Right cardiac atrium (tissue), 5 donors: Measurements from ENCODE around the gene EIF3L. TPM values are rescaled to one million over a fixed set of nuclear protein-coding genes. Genes with fewer than 3 reads are reported as not detected.

Source experiments
- ATAC-seq, 2 donors: fragments of 200-7000 bp; cut with Tn5 transposase; one replicate each; pipeline versions ENCODE4 v1.8.0 to v1.9.1; 2020; ENCODE audit warnings: moderate library complexity in 2 of 2, mild to moderate bottlenecking in 1 of 2
- DNase-seq, 3 donors: peaks; one replicate each; pipeline ENCODE4 v3.0.0-alpha.2; 2020
- H3K27ac ChIP-seq: one replicate; pipeline ENCODE4 v1.5.1; 2013; ENCODE audit warnings: mild to moderate bottlenecking, low read length, control low read depth, moderate library complexity
- H3K27me3 ChIP-seq: one replicate; pipeline ENCODE4 v1.6.1; 2013; ENCODE audit not compliant: control insufficient read depth, insufficient read depth
- H3K4me1 ChIP-seq: one replicate; pipeline ENCODE4 v1.6.1; 2013; ENCODE audit warnings: low read length; ENCODE audit not compliant: control insufficient read depth, insufficient read depth
- H3K4me3 ChIP-seq: one replicate; pipeline ENCODE4 v1.5.1; 2013; ENCODE audit warnings: low read length, control low read depth
- H3K9me3 ChIP-seq: one replicate; pipeline ENCODE4 v1.6.1; 2013; ENCODE audit warnings: low read length; ENCODE audit not compliant: control insufficient read depth
- WGBS: extraction: QIAGEN DNeasy Blood & Tissue Kit; methylation state at CpG from one replicate; pipeline ENCODE4 v1.1.7; 2013; 5-methylcytosine and 5-hydroxymethylcytosine counted together
- intact Hi-C, 4 donors: fragments of 100-400 bp; cut with DNase I; formaldehyde crosslinking; loops; one replicate each; pipeline versions ENCODE4 v1.11.0 to v1.14.0; 2022 to 2023
- polyA plus RNA-seq: library from polyadenylated mRNA; stranded (reverse); fragments of 200-250 nt; gene quantifications from one replicate; pipeline ENCODE4 v1.2.3, GENCODE V29; 2013
- total RNA-seq, 4 donors: library from RNA; stranded (reverse); fragmentation: NEBNext Ultra II Directional; extraction: Animal tissue kit (Norgen Biotek cat#: 25700); gene quantifications; one replicate each; pipeline ENCODE4 v1.2.1, GENCODE V29; 2021
- donor health status: healthy with polysubstance abuse.
- donor health status: DM: no; HTN: yes; CAD: no.
- donor health status: DM: no; HTN: no; CAD: no.
- donor health status: DM: no; HTN: yes; CAD: no; lungs with severe emphysema.
- donor health status: DM: yes; HTN: yes; CAD: no.

Gene EIF3L
- total and polyA plus RNA-seq, 5 donors: 144 to 354 (median 315) TPM

DNA sequence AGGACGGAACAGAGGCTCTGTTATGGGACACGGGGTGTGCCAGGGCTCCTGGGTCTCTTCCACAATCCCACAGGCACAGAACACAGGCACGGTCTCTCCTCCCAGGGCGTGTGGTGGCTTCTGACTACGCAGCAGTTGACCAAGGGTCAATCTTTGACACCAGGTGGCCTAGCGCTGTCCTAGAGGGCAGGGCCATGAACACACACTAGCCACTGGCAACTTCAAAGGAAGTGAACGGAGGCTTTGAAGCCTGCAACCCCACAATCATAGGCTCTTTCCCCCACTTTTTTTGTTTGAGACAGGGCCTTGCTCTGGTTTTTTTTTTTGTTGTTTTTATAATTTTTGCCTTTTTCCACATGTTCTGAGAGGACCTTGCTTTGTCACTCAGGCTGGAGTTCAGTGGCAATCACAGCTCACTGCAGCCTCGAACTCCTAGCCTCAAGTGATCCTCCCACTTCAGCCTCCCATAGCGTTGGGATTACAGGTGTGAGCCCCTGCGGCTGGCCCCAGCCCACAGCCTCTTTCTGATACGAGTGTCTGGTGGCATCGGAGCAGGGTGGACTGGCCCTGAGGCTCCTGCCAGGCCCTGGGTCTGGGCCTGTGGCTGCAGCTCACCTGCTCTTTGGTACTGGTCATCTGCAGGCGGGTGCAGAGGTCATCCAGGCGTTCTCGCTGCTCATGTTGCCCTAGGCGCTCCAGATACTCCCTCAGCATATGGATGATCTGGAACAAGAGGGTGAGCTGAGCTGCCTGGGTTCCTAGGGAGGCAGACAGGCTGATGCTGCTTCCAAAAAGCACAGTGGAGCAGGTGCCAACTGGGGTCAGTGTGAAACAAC, 17.0 kb upstream of the EIF3L start:
- 95% methylated on average over 16 of the region's 16 CpGs for WGBS
- intact Hi-C loops: no loop called here

DNA sequence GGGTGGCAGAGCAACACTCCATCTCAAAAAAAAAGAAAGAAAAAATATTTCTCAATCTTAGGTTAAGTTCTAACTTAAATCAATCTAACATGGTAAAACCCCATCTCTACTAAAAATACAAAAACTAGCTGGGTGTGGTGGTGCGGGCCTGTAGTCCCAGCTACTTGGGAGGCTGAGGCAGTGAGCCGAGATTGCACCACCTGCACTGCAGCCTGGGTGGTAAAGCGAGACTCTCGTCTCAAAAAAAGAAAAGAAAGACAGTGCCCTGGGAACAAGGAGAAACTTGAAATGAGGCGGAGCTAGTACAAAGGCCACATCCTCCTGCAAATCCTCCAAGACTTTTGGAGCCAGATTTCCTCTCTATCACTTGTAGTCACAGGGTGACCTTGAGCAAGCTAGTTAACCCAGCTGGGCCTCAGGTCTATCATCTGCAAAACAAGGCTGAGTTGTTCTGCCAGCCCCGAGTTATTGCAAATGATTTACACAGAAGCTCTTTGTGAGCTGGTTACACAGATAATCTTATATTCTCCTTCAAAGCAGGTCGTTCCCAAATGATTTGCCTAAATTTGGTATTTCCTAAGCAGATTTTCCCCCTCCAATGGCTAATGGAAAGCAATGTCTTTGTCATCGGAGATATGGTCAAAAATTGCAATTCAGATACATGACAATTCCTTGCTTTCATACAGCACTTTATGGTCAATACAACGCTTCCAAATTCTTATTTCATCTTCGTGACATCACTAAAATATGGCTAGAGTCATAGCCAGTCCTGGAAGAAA, 7.0 kb upstream of the EIF3L start:
- no peak overlapping the region for H3K27ac ChIP-seq

More for the DNA sequence above, 17.0 kb upstream of the EIF3L start:
- ATAC-seq (no peak), DNase-seq (peak in 1 of 3 donors; percentile 42)
- no peak overlapping the region for H3K27ac ChIP-seq
- no peak overlapping the region for H3K4me3 ChIP-seq
- H3K9me3 ChIP-seq: no peaks in the 10 kb centered on the region
- no peaks in the 10 kb centered on the region for H3K4me1 ChIP-seq
- H3K27me3 ChIP-seq: no peaks in the 10 kb centered on the region

GRCh38 chr22:37843741-37844089, 5.5 kb upstream of the EIF3L start:
- intact Hi-C loops: loop anchor here in 1 of 4 donors (2.0 kb wide), 1 partner anchor 27 kb away; no protein-coding TSS in a partner anchor
- peak in 2 of 3 donors; percentile 78 to 81 for DNase-seq

More for the DNA sequence above, 7.0 kb upstream of the EIF3L start:
- no peak for DNase-seq
- H3K27me3 ChIP-seq: no peaks in the 10 kb centered on the region
- no peak overlapping the region for H3K4me3 ChIP-seq
- intact Hi-C loops: no loop called here
- H3K9me3 ChIP-seq: no peaks in the 10 kb centered on the region
- H3K4me1 ChIP-seq: peaks cover 5% of the 10 kb centered on the region
- ATAC-seq: no peak
- 82% methylated on average over 10 of the region's 10 CpGs for WGBS

DNA sequence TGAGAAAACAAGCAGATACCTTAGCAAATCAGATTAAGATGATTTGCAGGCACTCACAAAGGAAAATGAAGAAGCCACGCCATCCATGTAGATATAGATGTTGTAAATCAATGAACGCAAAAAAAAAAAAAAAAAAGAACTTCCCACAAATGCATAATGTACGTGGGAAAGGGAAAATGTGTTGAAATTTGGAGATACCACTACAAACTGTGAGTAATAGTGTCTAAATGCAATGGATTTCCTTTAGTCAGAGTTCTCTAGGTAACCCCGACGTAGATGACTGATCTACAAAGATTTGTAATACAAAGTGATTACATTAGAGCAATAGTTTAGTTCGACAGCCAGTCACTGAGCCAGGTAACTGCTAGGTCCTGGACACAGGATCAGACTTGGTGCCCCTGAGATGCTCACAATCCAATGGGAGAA, 4.3 kb upstream of the EIF3L start:
- H3K9me3 ChIP-seq: no peaks in the 10 kb centered on the region
- H3K4me3 ChIP-seq: peak overlapping the region; percentile 51
- no peaks in the 10 kb centered on the region for H3K27me3 ChIP-seq
- intact Hi-C loops: loop anchor here in 1 of 4 donors (2.0 kb wide), 1 partner anchor 28 kb away; no protein-coding TSS in a partner anchor
- H3K27ac ChIP-seq: peak overlapping the region; percentile 45
- WGBS: 85% methylated on average over 6 of the region's 6 CpGs
- ATAC-seq: no peak
- peaks cover 5% of the 10 kb centered on the region for H3K4me1 ChIP-seq
- no peak for DNase-seq

More at GRCh38 chr22:37843741-37844089, 5.5 kb upstream of the EIF3L start:
- no peaks in the 10 kb centered on the region for H3K9me3 ChIP-seq
- H3K27me3 ChIP-seq: no peaks in the 10 kb centered on the region
- H3K4me1 ChIP-seq: peaks cover 5% of the 10 kb centered on the region
- peak; percentile 41 to 52 for ATAC-seq
- peak overlapping the region; percentile 49 for H3K27ac ChIP-seq
- under 1% methylated on average over 46 of the region's 46 CpGs for WGBS
- H3K4me3 ChIP-seq: peak overlapping the region; percentile 69

GRCh38 chr22:37846433-37846832, 2.8 kb upstream of the EIF3L start:
- DNase-seq: no peak
- Histone ChIP-seq H3K9me3 (no peaks in the 10 kb centered on the region), H3K4me1 (peaks cover 5% of the 10 kb centered on the region), H3K27ac (no peak overlapping the region), H3K27me3 (no peaks in the 10 kb centered on the region), H3K4me3 (no peak overlapping the region)
- no peak for ATAC-seq
- WGBS: 91% methylated on average over 2 of the region's 2 CpGs
- intact Hi-C loops: no loop called here

- no peaks in the 10 kb centered on the region for H3K9me3 ChIP-seq
- WGBS: 26% methylated on average over 27 of the region's 27 CpGs
- DNase-seq: no peak
- H3K27me3 ChIP-seq: no peaks in the 10 kb centered on the region
- H3K27ac ChIP-seq: peak overlapping the region; percentile 55
- no peaks in the 10 kb centered on the region for H3K4me1 ChIP-seq
- intact Hi-C loops: no loop called here
- peak overlapping the region; percentile 88 for H3K4me3 ChIP-seq
- ATAC-seq: no peak
Measured at GRCh38 chr22:37848587-37849088, 581 bp upstream of the EIF3L start.

GRCh38 chr22:37850801-37851200, 1.6 kb downstream of the EIF3L start:
- Histone ChIP-seq H3K4me1 (no peaks in the 10 kb centered on the region), H3K9me3 (no peaks in the 10 kb centered on the region), H3K4me3 (no peak overlapping the region), H3K27me3 (no peaks in the 10 kb centered on the region), H3K27ac (no peak overlapping the region)
- intact Hi-C loops: no loop called here
- ATAC-seq (no peak), DNase-seq (no peak)
- 89% methylated on average over 4 of the region's 4 CpGs for WGBS

GRCh38 chr22:37852418-37852817, 3.2 kb downstream of the EIF3L start:
- Histone ChIP-seq H3K4me1 (no peaks in the 10 kb centered on the region), H3K9me3 (no peaks in the 10 kb centered on the region), H3K4me3 (no peak overlapping the region), H3K27me3 (no peaks in the 10 kb centered on the region), H3K27ac (no peak overlapping the region)
- DNase-seq (no peak), ATAC-seq (no peak)
- 53% methylated on average over 5 of the region's 5 CpGs for WGBS
- intact Hi-C loops: no loop called here

DNA sequence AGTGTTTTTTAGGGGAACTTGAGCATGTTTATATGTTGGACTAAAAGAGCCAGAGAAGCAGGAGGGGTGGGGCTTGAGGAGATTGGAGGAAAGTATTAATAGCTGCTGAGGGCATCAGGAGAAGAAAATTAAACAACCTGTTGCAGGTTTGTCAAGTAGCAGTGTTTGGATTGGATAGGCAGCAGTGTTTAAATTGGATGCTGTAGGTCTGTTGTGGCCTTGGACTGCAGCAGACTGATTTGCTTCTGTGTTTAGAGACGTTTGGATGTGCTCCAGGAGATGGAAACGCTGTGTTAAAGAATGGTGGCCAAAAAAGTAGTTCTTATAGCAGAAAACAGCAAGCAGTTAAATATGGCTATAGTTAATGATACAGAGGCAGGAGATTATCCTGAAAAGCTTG, 5.7 kb downstream of the EIF3L start:
- H3K4me1 ChIP-seq: no peaks in the 10 kb centered on the region
- no peak overlapping the region for H3K4me3 ChIP-seq
- ATAC-seq: no peak
- no peak for DNase-seq
- intact Hi-C loops: no loop called here
- H3K27me3 ChIP-seq: no peaks in the 10 kb centered on the region
- H3K27ac ChIP-seq: no peak overlapping the region
- 29% methylated on average over 2 of the region's 2 CpGs for WGBS
- no peaks in the 10 kb centered on the region for H3K9me3 ChIP-seq

- WGBS: 91% methylated on average over 2 of the region's 2 CpGs
- ATAC-seq: no peak
Measured at GRCh38 chr22:37855462-37855861, 6.2 kb downstream of the EIF3L start.

More at GRCh38 chr22:37855462-37855861, 6.2 kb downstream of the EIF3L start:
- Histone ChIP-seq H3K27ac (no peak overlapping the region), H3K9me3 (no peaks in the 10 kb centered on the region), H3K4me3 (no peak overlapping the region), H3K27me3 (no peaks in the 10 kb centered on the region), H3K4me1 (no peaks in the 10 kb centered on the region)
- intact Hi-C loops: no loop called here
- DNase-seq: no peak
